HCT116 (cell line): Measurements from ENCODE around the gene SRCAP. TPM values are rescaled to one million over a fixed set of nuclear protein-coding genes. Genes with fewer than 3 reads are reported as not detected.

Experiments
- ATAC-seq: fragments of 200-7000 bp; cut with Tn5 transposase; 2 replicates; pipeline ENCODE4 v1.9.1; 2020; ENCODE audit warnings: mild to moderate bottlenecking, moderate library complexity
- BruUV-seq: library from RNA; stranded (reverse); fragments of 400-500 nt; replicated peaks from 2 replicates; lab custom pipeline; 2021; lab: Mats Ljungman, UMichigan
- CTCF ChIA-PET: fragments of 300-600 bp; sonication (Branson Sonifier 250); formaldehyde crosslinking; loops from one replicate; lab custom pipeline; 2021; ENCODE audit warnings: antibody characterized with exemption; lab: Charles Lee
- POLR2A ChIA-PET: fragments of 300-600, 350-600 bp; sonication (Branson Sonifier 250); formaldehyde crosslinking; loops from one replicate; lab custom pipeline; 2021; ENCODE audit warnings: antibody characterized with exemption; lab: Charles Lee
- RAD21 ChIA-PET, 2 experiments: fragments of 300-600 bp; sonication (Branson Sonifier 250); formaldehyde crosslinking; loops; one replicate each; lab custom pipeline; 2023; ENCODE audit warnings: low total read pairs in 2 of 2; ENCODE audit not compliant: uncharacterized antibody in 2 of 2, unreplicated experiment in 2 of 2, low non-redundant PET in 1 of 2; lab: Charles Lee
- DNase-seq: peaks from one replicate; pipeline ENCODE4 v3.0.0-alpha.2; 2010; ENCODE audit warnings: low read depth, low spot score
- H2AFZ ChIP-seq: fragments of 200-600 bp; shearing (Covaris generic), sonication (generic); 2 replicates; pipeline ENCODE4 v1.6.1; 2017; ENCODE audit warnings: low read depth, mixed run types, mixed read lengths, antibody characterized with exemption, low read length; ENCODE audit not compliant: poor library complexity, severe bottlenecking
- H3K27ac ChIP-seq: 2 replicates; pipeline ENCODE4 v1.5.1; 2012; ENCODE audit warnings: low read depth, low read length
- H3K27me3 ChIP-seq: fragments of 200-600 bp; sonication (generic); 2 replicates; pipeline ENCODE4 v1.6.1; 2016; ENCODE audit warnings: mixed run types, low read length, mixed read lengths; ENCODE audit not compliant: insufficient read depth
- H3K36me3 ChIP-seq, 2 experiments: fragments of 200-500 bp in 1 of 2; fragments of 200-600 bp in 1 of 2; sonication (Bioruptor generic) in 1 of 2; sonication (generic) in 1 of 2; 2 replicates each; pipeline versions ENCODE4 v1.5.1 to v1.6.1; 2014 to 2016; ENCODE audit warnings: low read length in 2 of 2, inconsistent platforms in 1 of 2, mixed read lengths in 1 of 2, mixed run types in 1 of 2; ENCODE audit not compliant: insufficient read depth in 2 of 2, control insufficient read depth in 1 of 2
- H3K4me1 ChIP-seq, 2 experiments: fragments of 200-600 bp in 1 of 2; sonication (generic) in 1 of 2; 2 replicates each; pipeline versions ENCODE4 v1.5.1 to v1.6.1; 2012 to 2017; ENCODE audit warnings: low read length in 2 of 2, inconsistent platforms in 1 of 2, mild to moderate bottlenecking in 1 of 2, mixed read lengths in 1 of 2, mixed run types in 1 of 2, moderate library complexity in 1 of 2; ENCODE audit not compliant: insufficient read depth in 2 of 2, control insufficient read depth in 1 of 2
- H3K4me2 ChIP-seq: fragments of 200-600 bp; sonication (generic); 2 replicates; pipeline ENCODE4 v1.6.1; 2017; ENCODE audit warnings: mixed run types, low read length, mixed read lengths
- H3K4me3 ChIP-seq, 2 experiments: fragments of 200-600 bp in 1 of 2; sonication (generic) in 1 of 2; replicated peaks in 1 of 2; 2 replicates each; pipeline ENCODE4 v1.5.1; 2011 to 2016; ENCODE audit warnings: low read length in 2 of 2, control low read depth in 1 of 2, low read depth in 1 of 2, mild to moderate bottlenecking in 1 of 2, mixed read lengths in 1 of 2, mixed run types in 1 of 2
- H3K79me2 ChIP-seq: fragments of 200-600 bp; sonication (generic); 2 replicates; pipeline ENCODE4 v1.6.1; 2017; ENCODE audit warnings: mild to moderate bottlenecking, mixed run types, low read length, moderate library complexity, mixed read lengths; ENCODE audit not compliant: insufficient read depth
- H3K9ac ChIP-seq: fragments of 200-600 bp; sonication (generic); 2 replicates; pipeline ENCODE4 v1.6.1; 2016; ENCODE audit warnings: low read length, mixed read lengths
- H3K9me2 ChIP-seq: fragments of 200-600 bp; sonication (generic), shearing (Covaris generic); 2 replicates; pipeline ENCODE4 v1.6.1; 2017; ENCODE audit warnings: mixed run types, mild to moderate bottlenecking, moderate library complexity; ENCODE audit not compliant: insufficient read depth
- H3K9me3 ChIP-seq, 2 experiments: fragments of 200-500 bp in 1 of 2; fragments of 200-600 bp in 1 of 2; sonication (Bioruptor generic) in 1 of 2; sonication (generic) in 1 of 2; 2 replicates each; pipeline ENCODE4 v1.6.1; 2014 to 2017; ENCODE audit warnings: low read length in 2 of 2, mixed read lengths in 2 of 2, inconsistent platforms in 1 of 2, low read depth in 1 of 2, mild to moderate bottlenecking in 1 of 2, mixed run types in 1 of 2, moderate library complexity in 1 of 2; ENCODE audit not compliant: control insufficient read depth in 1 of 2, insufficient read depth in 1 of 2
- H4K20me1 ChIP-seq: fragments of 200-600 bp; sonication (generic), shearing (Covaris generic); 2 replicates; pipeline ENCODE4 v1.6.1; 2017; ENCODE audit warnings: mixed run types, mild to moderate bottlenecking, moderate library complexity; ENCODE audit not compliant: insufficient read depth
- MAX ChIP-seq: IDR thresholded peaks from 2 replicates; pipeline ENCODE4 v1.6.1; 2012
- REST ChIP-seq: IDR thresholded peaks from 2 replicates; pipeline ENCODE4 v1.6.1; 2012; ENCODE audit warnings: low read depth
- SP1 ChIP-seq: IDR thresholded peaks from 2 replicates; pipeline ENCODE4 v1.6.1; 2012; ENCODE audit warnings: low read depth
- TCF7L2 ChIP-seq: IDR thresholded peaks from 2 replicates; pipeline ENCODE4 v1.7.0; 2011; ENCODE audit warnings: borderline replicate concordance, inconsistent platforms; ENCODE audit not compliant: insufficient read depth, insufficient read length; ENCODE audit errors: extremely low read depth
- ZBTB33 ChIP-seq: IDR thresholded peaks from 2 replicates; pipeline ENCODE4 v1.6.1; 2011; ENCODE audit warnings: mild to moderate bottlenecking, low read length, moderate library complexity; ENCODE audit not compliant: insufficient replicate concordance; ENCODE audit errors: extremely low read depth
- intact Hi-C: fragments of 100-400 bp; cut with micrococcal nuclease; formaldehyde crosslinking; loops from 2 replicates; pipeline ENCODE4 v1.10.0; 2022
- total RNA-seq: library from RNA; stranded (reverse); gene quantifications from one replicate; pipeline ENCODE4 v1.2.1, GENCODE V29; 2021; ENCODE audit not compliant: unreplicated experiment

Gene SRCAP
- total RNA-seq, 1 experiment from 2014 or later, result 59.6 TPM

- DNase-seq, result no peak
- H3K9me3 ChIP-seq, result no peaks in the 10 kb centered on the region
- H3K9me2 ChIP-seq, result no peaks in the 10 kb centered on the region
- H3K27me3 ChIP-seq, result no peaks in the 10 kb centered on the region
- H3K27ac ChIP-seq, result peak overlapping the region; percentile 100
- peak overlapping the region; percentile 100 for H3K9ac ChIP-seq
- POLR2A ChIA-PET, result interaction anchor here (1.0 to 1.8 kb wide), 3 partner anchors 38 to 67 kb away, joined by 3 to 4 read pairs (median 3); no protein-coding TSS in a partner anchor
- intact Hi-C loops, result loop anchor here (1.0 to 2.0 kb wide), 3 partner anchors 39 to 225 kb away; partner anchors contain the start of gene FBRS
- BruUV-seq, result TSS peak; percentile 84
- no peaks in the 10 kb centered on the region for H4K20me1 ChIP-seq
- CTCF ChIA-PET, result interaction anchor here (0.9 to 2.5 kb wide), 4 partner anchors 38 to 327 kb away, joined by 3 to 8 read pairs (median 5); partner anchors contain the start of genes DCTPP1, FBRS, PRR14 and TBC1D10B
- peaks cover 8 to 23% of the 10 kb centered on the region in 2 experiments for H3K36me3 ChIP-seq
- peak overlapping the region; percentile 94 for H3K4me2 ChIP-seq
- RAD21 ChIA-PET, result interaction anchor here in 1 of 2 experiments (0.6 kb wide), 1 partner anchor 139 kb away, joined by 6 read pairs; no protein-coding TSS in a partner anchor
- H3K4me1 ChIP-seq, result peaks cover 13 to 28% of the 10 kb centered on the region in 2 experiments
- TF ChIP-seq MAX, result 0 out of 2 replicates have a peak, but pooled peaks have one; percentile 84
- TF ChIP-seq SP1, result 0 out of 2 replicates have a peak, but pooled peaks have one; percentile 80
- TF ChIP-seq TCF7L2, result peak; percentile 18
- TF ChIP-seq REST, result no peak
- TF ChIP-seq ZBTB33, result peak; percentile 98
- ATAC-seq, result peak; percentile 85
- peak overlapping the region; percentile 94 to 95 for H3K4me3 ChIP-seq
- H3K79me2 ChIP-seq, result peaks cover 35% of the 10 kb centered on the region
- H2AFZ ChIP-seq, result peak overlapping the region; percentile 66
These were observed 1.5 kb upstream of the SRCAP start for GRCh38 chr16:30697264-30698138.
